Colonic mucosa (tissue), 4 donors: ENCODE measurements around the gene COA8. TPM values are rescaled to one million over a fixed set of nuclear protein-coding genes. Genes with fewer than 3 reads are reported as not detected.

Experiments used
- DNase-seq: peaks from one replicate; pipeline ENCODE4 v3.0.0-alpha.2; 2020
- H3K27ac ChIP-seq: fragments of 200-600 bp; one replicate; pipeline ENCODE4 v1.8.0; 2021
- H3K27me3 ChIP-seq: fragments of 200-600 bp; one replicate; pipeline ENCODE4 v1.8.0; 2021
- H3K36me3 ChIP-seq: fragments of 200-600 bp; one replicate; pipeline ENCODE4 v1.8.0; 2021
- H3K4me1 ChIP-seq: fragments of 200-600 bp; one replicate; pipeline ENCODE4 v1.8.0; 2021; ENCODE audit warnings: mild to moderate bottlenecking
- H3K4me3 ChIP-seq: fragments of 200-600 bp; one replicate; pipeline ENCODE4 v1.8.0; 2021
- H3K9ac ChIP-seq, 2 donors: one replicate each; pipeline ENCODE4 v1.7.0; 2013; ENCODE audit warnings: control low read depth in 2 of 2, low read depth in 2 of 2, low read length in 2 of 2
- H3K9me3 ChIP-seq: fragments of 200-600 bp; one replicate; pipeline ENCODE4 v1.8.0; 2021
- intact Hi-C: fragments of 100-400 bp; cut with DNase I; formaldehyde crosslinking; loops from one replicate; pipeline ENCODE4 v1.14.1; 2022
- total RNA-seq, 2 donors: library from RNA; stranded (reverse); fragmentation: NEBNext Ultra II Directional in 1 of 2; extraction: Animal tissue kit (Norgen Biotek cat#: 25700) in 1 of 2; gene quantifications; one replicate each; pipeline ENCODE4 v1.2.1, GENCODE V29; 2021
- TF ChIP-seq, protein P1 (sequence below): fragments of 200-600 bp; IDR thresholded peaks from one replicate; pipeline ENCODE4 v1.8.0; 2022; ENCODE audit warnings: antibody characterized with exemption, mild to moderate bottlenecking
- donor health status: healthy.
- donor health status: DM: no; HTN: no; CAD: no.
- donor health status: DM: no; HTN: no; CAD: no.

The COA8 gene
- total RNA-seq, 2 donors from 2014 or later, result 37.1 to 41.5 TPM

DNA sequence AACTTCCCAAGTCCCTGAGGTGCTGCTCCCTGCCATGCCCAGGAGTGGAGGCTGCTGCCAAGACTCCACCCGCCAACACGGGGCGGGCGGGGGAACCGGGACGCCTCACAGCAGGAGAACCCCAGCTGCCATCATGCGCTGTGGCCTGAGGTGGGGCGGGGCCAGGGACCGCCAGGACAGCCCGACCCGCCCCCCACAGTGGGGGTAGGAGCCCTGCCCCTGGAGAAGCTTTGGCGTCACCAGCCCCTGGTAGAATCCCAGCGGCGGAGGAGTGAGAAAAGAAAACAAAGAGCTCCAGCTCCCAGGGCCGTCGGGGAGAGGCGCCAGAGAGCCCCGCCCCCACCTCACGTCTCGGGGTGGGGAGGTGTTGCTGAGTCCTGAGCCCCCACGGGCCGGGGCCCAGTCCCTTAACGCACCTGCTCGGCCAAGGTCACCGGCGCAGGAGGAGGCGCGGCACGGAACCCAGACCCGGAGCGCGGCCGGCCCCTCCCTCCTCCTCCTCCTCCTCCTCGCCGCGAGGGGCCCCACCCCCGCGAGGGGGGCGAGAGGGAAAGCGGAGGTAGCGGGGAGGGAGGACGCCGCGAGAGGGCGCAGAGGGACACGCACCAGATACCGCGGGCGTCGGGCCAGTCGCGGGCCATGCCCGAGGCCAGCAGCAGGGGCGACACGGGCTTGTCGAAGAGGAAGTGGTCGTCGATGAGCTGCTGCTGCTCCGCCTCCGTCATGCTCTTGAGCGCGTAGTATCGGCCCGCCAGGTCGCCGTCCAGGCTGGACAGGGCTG is 41.9 kb upstream of the COA8 start:
- TF ChIP-seq, protein P1, sequence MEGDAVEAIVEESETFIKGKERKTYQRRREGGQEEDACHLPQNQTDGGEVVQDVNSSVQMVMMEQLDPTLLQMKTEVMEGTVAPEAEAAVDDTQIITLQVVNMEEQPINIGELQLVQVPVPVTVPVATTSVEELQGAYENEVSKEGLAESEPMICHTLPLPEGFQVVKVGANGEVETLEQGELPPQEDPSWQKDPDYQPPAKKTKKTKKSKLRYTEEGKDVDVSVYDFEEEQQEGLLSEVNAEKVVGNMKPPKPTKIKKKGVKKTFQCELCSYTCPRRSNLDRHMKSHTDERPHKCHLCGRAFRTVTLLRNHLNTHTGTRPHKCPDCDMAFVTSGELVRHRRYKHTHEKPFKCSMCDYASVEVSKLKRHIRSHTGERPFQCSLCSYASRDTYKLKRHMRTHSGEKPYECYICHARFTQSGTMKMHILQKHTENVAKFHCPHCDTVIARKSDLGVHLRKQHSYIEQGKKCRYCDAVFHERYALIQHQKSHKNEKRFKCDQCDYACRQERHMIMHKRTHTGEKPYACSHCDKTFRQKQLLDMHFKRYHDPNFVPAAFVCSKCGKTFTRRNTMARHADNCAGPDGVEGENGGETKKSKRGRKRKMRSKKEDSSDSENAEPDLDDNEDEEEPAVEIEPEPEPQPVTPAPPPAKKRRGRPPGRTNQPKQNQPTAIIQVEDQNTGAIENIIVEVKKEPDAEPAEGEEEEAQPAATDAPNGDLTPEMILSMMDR, result peak; percentile 44
- no peaks in the 10 kb centered on the region for H3K27me3 ChIP-seq
- intact Hi-C loops, result no loop called here
- H3K9me3 ChIP-seq, result no peaks in the 10 kb centered on the region
- DNase-seq, result peak; percentile 83
- H3K4me1 ChIP-seq, result peaks cover 16% of the 10 kb centered on the region
- H3K4me3 ChIP-seq, result peak overlapping the region; percentile 57
- H3K36me3 ChIP-seq, result no peaks in the 10 kb centered on the region
- peak overlapping the region; percentile 70 to 81 for H3K9ac ChIP-seq
- peak overlapping the region; percentile 59 for H3K27ac ChIP-seq

GRCh38 chr14:103521438-103521950 is 41.3 kb upstream of the COA8 start:
- peak; percentile 63 for DNase-seq
- H3K4me1 ChIP-seq, result peaks cover 23% of the 10 kb centered on the region

DNA sequence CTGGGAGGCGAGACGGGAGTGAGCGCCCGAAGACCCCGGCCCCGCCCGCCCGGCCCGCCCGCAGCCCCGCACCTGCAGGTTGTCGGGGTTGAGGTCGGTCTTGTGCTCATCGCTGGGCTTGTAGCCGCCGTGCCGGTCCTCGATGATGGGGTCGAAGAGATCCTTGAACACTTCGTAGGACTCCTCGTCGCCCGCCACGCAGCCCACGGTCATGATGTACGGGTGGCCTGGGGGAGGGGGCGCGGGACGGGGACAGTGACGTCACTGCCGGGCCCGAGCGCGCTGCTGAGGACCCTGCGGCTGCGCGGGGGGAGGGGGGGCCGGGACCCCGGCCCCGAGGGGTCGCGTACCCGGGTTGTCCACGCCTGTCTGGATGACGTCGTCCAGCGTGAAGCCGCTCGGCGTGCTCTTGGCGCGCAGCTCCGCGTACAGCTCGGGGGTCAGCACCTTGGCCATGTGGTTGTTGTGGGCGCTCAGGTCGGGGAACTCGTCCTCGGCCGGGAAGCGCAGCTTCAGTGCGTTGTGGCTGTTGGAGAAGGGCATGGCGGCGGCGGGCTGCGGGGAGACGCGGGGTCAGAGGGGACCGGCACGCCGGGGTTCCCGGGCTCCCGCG is 40.7 kb upstream of the COA8 start:
- H3K9ac ChIP-seq, result peak overlapping the region; percentile 55 to 81
- H3K9me3 ChIP-seq, result no peaks in the 10 kb centered on the region
- H3K4me1 ChIP-seq, result peaks cover 28% of the 10 kb centered on the region
- DNase-seq, result no peak
- TF ChIP-seq, protein P1, result no peak
- intact Hi-C loops, result no loop called here
- peak overlapping the region; percentile 57 for H3K4me3 ChIP-seq
- H3K36me3 ChIP-seq, result no peaks in the 10 kb centered on the region
- H3K27ac ChIP-seq, result peak overlapping the region; percentile 59
- no peaks in the 10 kb centered on the region for H3K27me3 ChIP-seq

More at GRCh38 chr14:103521438-103521950, 41.3 kb upstream of the COA8 start:
- Histone ChIP-seq H3K4me3 (peak overlapping the region; percentile 57), H3K27me3 (no peaks in the 10 kb centered on the region), H3K9me3 (no peaks in the 10 kb centered on the region), H3K9ac (peak overlapping the region; percentile 46 to 81), H3K36me3 (no peaks in the 10 kb centered on the region), H3K27ac (peak overlapping the region; percentile 59)
- TF ChIP-seq, protein P1, result no peak
- intact Hi-C loops, result no loop called here

- H3K4me1 ChIP-seq, result peaks cover 35% of the 10 kb centered on the region
- H3K9me3 ChIP-seq, result no peaks in the 10 kb centered on the region
- no peaks in the 10 kb centered on the region for H3K36me3 ChIP-seq
- H3K9ac ChIP-seq, result peak within 1 kb of the TSS; percentile 55 to 81
- intact Hi-C loops, result no loop called here
- no peaks in the 10 kb centered on the region for H3K27me3 ChIP-seq
- H3K27ac ChIP-seq, result peak within 1 kb of the TSS; percentile 59
- H3K4me3 ChIP-seq, result peak within 1 kb of the TSS; percentile 57
- DNase-seq, result peak; percentile 74
- TF ChIP-seq, protein P1, result no peak
Measured at GRCh38 chr14:103522649-103523574, 39.8 kb upstream of the COA8 start, which contains the start of gene CKB. TSS of gene CKB (minus strand) at chr14:103522830. CDS start at chr14:103522493, 337 bp downstream.

DNA sequence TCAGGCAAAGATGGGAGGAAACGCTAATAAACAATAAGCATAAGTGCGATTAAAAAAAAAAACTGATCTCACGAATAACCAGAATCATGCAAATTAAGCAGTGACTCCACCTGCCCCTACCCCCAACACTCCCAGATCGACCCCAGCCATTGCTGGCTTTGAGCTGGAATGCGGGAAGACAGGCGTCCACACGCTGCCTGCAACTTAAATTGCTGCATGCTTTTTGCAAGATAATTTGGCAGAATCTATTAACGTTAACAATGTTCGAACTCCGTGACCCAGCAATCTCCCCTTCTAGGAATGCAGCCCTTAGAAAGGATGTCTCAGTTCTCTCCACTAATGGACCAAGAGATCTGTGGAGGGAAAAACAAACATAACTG is 39.2 kb upstream of the COA8 start:
- no peak for DNase-seq
- Histone ChIP-seq H3K36me3 (no peaks in the 10 kb centered on the region), H3K27me3 (no peaks in the 10 kb centered on the region), H3K9ac (peak overlapping the region in 1 of 2 donors; percentile 73), H3K4me1 (peaks cover 35% of the 10 kb centered on the region), H3K27ac (no peak overlapping the region), H3K4me3 (peak overlapping the region; percentile 42), H3K9me3 (no peaks in the 10 kb centered on the region)
- TF ChIP-seq, protein P1, result no peak
- intact Hi-C loops, result no loop called here
